ENCODE data around the gene PCDHGA2. TPM values are rescaled to one million over a fixed set of nuclear protein-coding genes. Genes with fewer than 3 reads are reported as not detected.
A peak's percentile ranks its signal among the peaks of the same experiment; 100 is the strongest.
"Not testable (repeated sequence)": the region's sequence is repeated elsewhere in the genome, so short reads cannot be mapped to it uniquely, and the experiment has no call there.

The PCDHGA2 gene
- polyA plus RNA-seq, 1 donor from 2014 or later = 0.21 TPM

DNA sequence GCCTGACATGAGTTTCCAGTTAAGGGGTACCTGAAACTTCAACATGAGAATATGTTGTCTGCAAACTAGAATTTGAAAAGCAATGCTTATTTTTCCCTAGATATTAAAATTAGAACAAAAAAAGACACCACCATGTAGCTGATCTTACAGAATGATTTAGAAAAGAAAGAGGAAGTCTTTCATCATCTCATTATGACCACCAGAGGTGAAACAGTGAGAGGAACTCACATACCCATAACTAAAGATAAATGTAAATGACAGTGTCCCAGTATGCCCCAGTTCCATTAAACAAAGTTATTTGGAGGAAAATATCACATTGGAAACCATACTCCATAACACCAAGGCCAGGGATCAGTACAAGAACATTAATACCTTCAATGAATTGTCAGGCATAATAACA, 24.8 kb upstream of the PCDHGA2 start (continued):
- TF ChIP-seq, protein P1, sequence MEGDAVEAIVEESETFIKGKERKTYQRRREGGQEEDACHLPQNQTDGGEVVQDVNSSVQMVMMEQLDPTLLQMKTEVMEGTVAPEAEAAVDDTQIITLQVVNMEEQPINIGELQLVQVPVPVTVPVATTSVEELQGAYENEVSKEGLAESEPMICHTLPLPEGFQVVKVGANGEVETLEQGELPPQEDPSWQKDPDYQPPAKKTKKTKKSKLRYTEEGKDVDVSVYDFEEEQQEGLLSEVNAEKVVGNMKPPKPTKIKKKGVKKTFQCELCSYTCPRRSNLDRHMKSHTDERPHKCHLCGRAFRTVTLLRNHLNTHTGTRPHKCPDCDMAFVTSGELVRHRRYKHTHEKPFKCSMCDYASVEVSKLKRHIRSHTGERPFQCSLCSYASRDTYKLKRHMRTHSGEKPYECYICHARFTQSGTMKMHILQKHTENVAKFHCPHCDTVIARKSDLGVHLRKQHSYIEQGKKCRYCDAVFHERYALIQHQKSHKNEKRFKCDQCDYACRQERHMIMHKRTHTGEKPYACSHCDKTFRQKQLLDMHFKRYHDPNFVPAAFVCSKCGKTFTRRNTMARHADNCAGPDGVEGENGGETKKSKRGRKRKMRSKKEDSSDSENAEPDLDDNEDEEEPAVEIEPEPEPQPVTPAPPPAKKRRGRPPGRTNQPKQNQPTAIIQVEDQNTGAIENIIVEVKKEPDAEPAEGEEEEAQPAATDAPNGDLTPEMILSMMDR (IDR thresholded peaks at IDR 0.05; ENCODE audit: poor library complexity, severe bottlenecking) = no peak

DNA sequence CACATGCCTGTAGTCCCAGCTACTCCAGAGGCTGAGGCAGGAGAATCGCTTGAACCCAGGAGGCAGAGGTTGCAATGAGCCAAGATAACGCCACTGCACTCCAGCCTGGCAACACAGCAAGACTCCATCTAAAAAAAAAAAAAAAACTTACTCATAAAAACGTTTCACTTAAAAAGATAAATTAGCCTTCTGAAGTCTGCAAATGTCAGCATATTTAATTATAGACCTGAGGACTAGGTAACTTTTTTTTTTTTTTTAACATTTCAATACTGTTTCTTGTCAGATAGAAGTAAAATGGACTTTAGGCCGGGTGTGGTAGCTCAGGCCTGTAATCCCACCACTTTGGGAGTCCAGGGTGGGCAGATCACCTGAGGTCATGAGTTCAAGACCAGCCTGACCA, 21.6 kb upstream of the PCDHGA2 start:
- H3K9me3 ChIP-seq (ENCODE audit: low read length) = peaks cover 45% of the 10 kb centered on the region
- not testable (repeated sequence) for H3K9me2 ChIP-seq (ENCODE audit: insufficient read depth, low read length); H3K27me3 ChIP-seq (ENCODE audit: insufficient read depth, low read depth, low read length); H2AFZ ChIP-seq (ENCODE audit: low read depth, low read length); H3K4me3 ChIP-seq (ENCODE audit: low read length); H4K20me1 ChIP-seq (ENCODE audit: insufficient read depth); H3K27ac ChIP-seq (ENCODE audit: low read length); H3K4me2 ChIP-seq (ENCODE audit: low read length); H3K9ac ChIP-seq (ENCODE audit: low read length)
- H3F3A ChIP-seq (ENCODE audit: insufficient read depth, low read length, poor library complexity, severe bottlenecking) = peaks cover 14% of the 10 kb centered on the region
- H3K36me3 ChIP-seq (ENCODE audit: insufficient read depth, low read length) = peaks cover 45% of the 10 kb centered on the region
- peaks cover 43% of the 10 kb centered on the region for H3K79me2 ChIP-seq (replicated peaks; ENCODE audit: insufficient read depth, low read length)

DNA sequence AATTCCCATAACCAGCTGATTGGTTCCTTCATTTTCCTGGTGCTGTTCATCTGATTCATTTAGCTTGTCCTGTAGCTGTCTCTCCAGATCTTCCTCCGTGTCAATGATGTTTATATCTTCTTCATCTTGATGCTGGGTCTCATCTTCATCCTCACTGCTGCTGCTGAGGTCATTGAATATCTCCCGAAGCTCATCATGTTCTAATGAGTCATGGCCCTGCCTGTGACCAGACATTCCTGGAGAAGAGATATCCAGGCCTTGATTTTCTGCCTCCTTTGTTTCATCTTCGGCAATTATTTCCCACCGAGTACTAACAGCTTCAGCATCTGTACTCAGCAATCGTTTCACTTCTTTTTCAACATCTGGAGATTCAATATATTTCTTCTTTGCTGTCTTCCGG, 19.4 kb upstream of the PCDHGA2 start:
- Histone ChIP-seq H3K79me2 (replicated peaks; ENCODE audit: insufficient read depth, low read length) (peaks cover 40% of the 10 kb centered on the region), H3K27ac (ENCODE audit: low read length) (peak overlapping the region; percentile 99), H4K20me1 (ENCODE audit: insufficient read depth) (no peaks in the 10 kb centered on the region), H3K9me3 (ENCODE audit: low read length) (peaks cover 42% of the 10 kb centered on the region), H3K4me3 (ENCODE audit: low read length) (peak overlapping the region; percentile 77), H3K9me2 (ENCODE audit: insufficient read depth, low read length) (no peaks in the 10 kb centered on the region), H2AFZ (ENCODE audit: low read depth, low read length) (no peak overlapping the region), H3K36me3 (ENCODE audit: insufficient read depth, low read length) (peaks cover 40% of the 10 kb centered on the region), H3K27me3 (ENCODE audit: insufficient read depth, low read depth, low read length) (no peaks in the 10 kb centered on the region), H3K4me2 (ENCODE audit: low read length) (peak overlapping the region; percentile 82), H3F3A (ENCODE audit: insufficient read depth, low read length, poor library complexity, severe bottlenecking) (peaks cover 14% of the 10 kb centered on the region), H3K9ac (ENCODE audit: low read length) (no peak overlapping the region)
- TF ChIP-seq MXI1 (conservative IDR thresholded peaks at IDR 0.05; ENCODE audit: poor library complexity, severe bottlenecking) (no peak), TAF1 (IDR thresholded peaks at IDR 0.05; ENCODE audit: low read depth) (no peak), SMC3 (conservative IDR thresholded peaks at IDR 0.05; ENCODE audit: poor library complexity) (no peak), RAD21 (conservative IDR thresholded peaks at IDR 0.05) (no peak), POLR2AphosphoS5 (IDR thresholded peaks at IDR 0.05) (no peak)
- TF ChIP-seq, protein P1 (IDR thresholded peaks at IDR 0.05; ENCODE audit: poor library complexity, severe bottlenecking) = no peak
- TF ChIP-seq, protein P2, sequence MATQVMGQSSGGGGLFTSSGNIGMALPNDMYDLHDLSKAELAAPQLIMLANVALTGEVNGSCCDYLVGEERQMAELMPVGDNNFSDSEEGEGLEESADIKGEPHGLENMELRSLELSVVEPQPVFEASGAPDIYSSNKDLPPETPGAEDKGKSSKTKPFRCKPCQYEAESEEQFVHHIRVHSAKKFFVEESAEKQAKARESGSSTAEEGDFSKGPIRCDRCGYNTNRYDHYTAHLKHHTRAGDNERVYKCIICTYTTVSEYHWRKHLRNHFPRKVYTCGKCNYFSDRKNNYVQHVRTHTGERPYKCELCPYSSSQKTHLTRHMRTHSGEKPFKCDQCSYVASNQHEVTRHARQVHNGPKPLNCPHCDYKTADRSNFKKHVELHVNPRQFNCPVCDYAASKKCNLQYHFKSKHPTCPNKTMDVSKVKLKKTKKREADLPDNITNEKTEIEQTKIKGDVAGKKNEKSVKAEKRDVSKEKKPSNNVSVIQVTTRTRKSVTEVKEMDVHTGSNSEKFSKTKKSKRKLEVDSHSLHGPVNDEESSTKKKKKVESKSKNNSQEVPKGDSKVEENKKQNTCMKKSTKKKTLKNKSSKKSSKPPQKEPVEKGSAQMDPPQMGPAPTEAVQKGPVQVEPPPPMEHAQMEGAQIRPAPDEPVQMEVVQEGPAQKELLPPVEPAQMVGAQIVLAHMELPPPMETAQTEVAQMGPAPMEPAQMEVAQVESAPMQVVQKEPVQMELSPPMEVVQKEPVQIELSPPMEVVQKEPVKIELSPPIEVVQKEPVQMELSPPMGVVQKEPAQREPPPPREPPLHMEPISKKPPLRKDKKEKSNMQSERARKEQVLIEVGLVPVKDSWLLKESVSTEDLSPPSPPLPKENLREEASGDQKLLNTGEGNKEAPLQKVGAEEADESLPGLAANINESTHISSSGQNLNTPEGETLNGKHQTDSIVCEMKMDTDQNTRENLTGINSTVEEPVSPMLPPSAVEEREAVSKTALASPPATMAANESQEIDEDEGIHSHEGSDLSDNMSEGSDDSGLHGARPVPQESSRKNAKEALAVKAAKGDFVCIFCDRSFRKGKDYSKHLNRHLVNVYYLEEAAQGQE (IDR thresholded peaks at IDR 0.05; ENCODE audit: borderline replicate concordance) = no peak

Measured in neural cell (in vitro differentiated cells).